ENCODE measurements around the gene ZFHX3. TPM values are rescaled to one million over a fixed set of nuclear protein-coding genes. Genes with fewer than 3 reads are reported as not detected.

The ZFHX3 gene
- total RNA-seq, 1 experiment from 2014 or later = 1.5 TPM

DNA sequence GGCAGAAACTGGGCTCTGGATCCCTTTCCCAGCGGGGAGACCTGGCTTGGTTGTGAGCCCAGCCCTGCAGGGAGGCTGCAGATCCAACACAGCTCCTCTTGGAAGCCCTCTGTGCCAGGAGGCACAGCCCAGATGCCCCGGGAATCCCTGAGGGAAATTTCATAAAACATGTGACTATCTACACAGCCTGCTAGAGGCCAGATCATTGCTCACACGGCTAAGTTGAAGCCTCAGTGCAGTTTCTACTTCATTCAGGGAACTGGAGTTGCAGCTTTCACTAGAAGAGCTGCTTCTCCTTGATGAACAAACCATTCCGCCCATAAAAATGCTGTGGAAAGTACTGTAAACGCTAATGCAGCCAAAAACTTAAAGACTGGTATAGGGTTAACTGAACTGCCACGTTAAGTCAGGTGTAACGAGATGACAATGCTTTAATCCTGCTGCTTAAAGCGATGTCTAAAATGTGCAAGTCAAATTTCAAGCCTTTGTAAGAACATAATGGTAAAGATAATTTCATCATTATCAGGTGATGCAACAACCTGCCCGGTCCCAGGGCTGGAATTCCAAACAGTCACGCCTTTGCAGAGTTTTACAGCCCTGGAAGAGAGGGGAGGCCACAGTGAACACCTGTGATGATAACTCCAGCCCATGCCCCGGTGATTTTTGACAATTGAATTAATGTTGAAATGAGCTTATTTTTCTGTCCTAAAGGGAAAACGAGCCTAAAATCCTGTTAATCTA lies 172.5 kb downstream of the ZFHX3 start:
- Histone ChIP-seq H2BK12ac (ENCODE audit: insufficient read length, low read depth, low read length) (no peak overlapping the region), H3K4ac (ENCODE audit: low read depth, low read length) (no peak overlapping the region), H4K8ac (replicated peaks; ENCODE audit: insufficient read length, low read depth, low read length) (no peak overlapping the region), H3K9ac (ENCODE audit: extremely low read depth, insufficient read length, low read length) (no peak overlapping the region), H2AK5ac (ENCODE audit: insufficient read length, low read length) (no peak overlapping the region), H4K91ac (ENCODE audit: insufficient read length, low read depth, low read length) (no peak overlapping the region), H3T11ph (ENCODE audit: low read length) (no peak overlapping the region), H4K5ac (ENCODE audit: insufficient read length, low read depth, low read length) (no peak overlapping the region), H3K9me3 (ENCODE audit: control insufficient read depth, low read depth, low read length) (no peaks in the 10 kb centered on the region), H2BK20ac (ENCODE audit: low read depth, low read length, poor library complexity, severe bottlenecking) (no peak overlapping the region), H3K23ac (ENCODE audit: insufficient read length, low read depth, low read length) (no peak overlapping the region), H2AFZ (ENCODE audit: low read length) (no peak overlapping the region), H3K56ac (ENCODE audit: insufficient read length, low read depth, low read length) (no peak overlapping the region), H4K20me1 (ENCODE audit: control insufficient read depth, insufficient read depth, insufficient read length) (no peaks in the 10 kb centered on the region), H3K14ac (ENCODE audit: insufficient read depth, low read length) (no peak overlapping the region), H2BK5ac (ENCODE audit: insufficient read length, low read length) (no peak overlapping the region), H3K4me1 (ENCODE audit: insufficient read depth, low read length) (no peaks in the 10 kb centered on the region), H3K79me1 (ENCODE audit: insufficient read depth, low read depth, low read length, poor library complexity, severe bottlenecking) (no peaks in the 10 kb centered on the region), H3K79me2 (ENCODE audit: insufficient read depth, low read length) (no peaks in the 10 kb centered on the region), H2BK15ac (ENCODE audit: low read depth, low read length) (no peak overlapping the region), H3K27ac (ENCODE audit: insufficient read length, low read depth, low read length) (no peak overlapping the region), H3K4me2 (ENCODE audit: insufficient read depth, insufficient read length, low read length) (no peak overlapping the region), H3K23me2 (ENCODE audit: insufficient read length, low read depth, low read length, poor library complexity, severe bottlenecking) (peaks cover 5% of the 10 kb centered on the region), H2BK120ac (ENCODE audit: low read depth, low read length, poor library complexity, severe bottlenecking) (no peak overlapping the region), H3K27me3 (ENCODE audit: insufficient read depth, low read length) (no peaks in the 10 kb centered on the region), H3K18ac (ENCODE audit: insufficient read length, low read depth, low read length) (no peak overlapping the region)
- peaks cover 18 to 23% of the 10 kb centered on the region in 2 experiments for H3K9me3 Mint-ChIP-seq
- H3K36me3 Mint-ChIP-seq (ENCODE audit: insufficient read depth in 1 of 3, low read depth in 3 of 3) = peaks cover 0 to 12% (median 3%) of the 10 kb centered on the region in 3 experiments; a peak in 4 of 7 replicates
- DNase-seq = no peak
- TF ChIP-seq CTCF (conservative IDR thresholded peaks at IDR 0.05) = no peak
- no peak overlapping the region for H3K27ac Mint-ChIP-seq
- H3K4me3 Mint-ChIP-seq = no peak overlapping the region
- H3K27me3 Mint-ChIP-seq (ENCODE audit: low read depth) = no peaks in the 10 kb centered on the region
- peaks cover 0 to 8% of the 10 kb centered on the region in 2 experiments; a peak in 2 of 4 replicates for H3K4me1 Mint-ChIP-seq
- no CpG with 5 or more reads among the region's 12 CpGs for WGBS (ENCODE audit: extremely low coverage, insufficient read length, low lambda C conversion rate)

Measured in H9 (cell line).